ENCODE data around the gene TUBG1. TPM values are rescaled to one million over a fixed set of nuclear protein-coding genes. Genes with fewer than 3 reads are reported as not detected.

TUBG1 gene
- total RNA-seq, 1 donor from 2014 or later, result 12.1 TPM

DNA sequence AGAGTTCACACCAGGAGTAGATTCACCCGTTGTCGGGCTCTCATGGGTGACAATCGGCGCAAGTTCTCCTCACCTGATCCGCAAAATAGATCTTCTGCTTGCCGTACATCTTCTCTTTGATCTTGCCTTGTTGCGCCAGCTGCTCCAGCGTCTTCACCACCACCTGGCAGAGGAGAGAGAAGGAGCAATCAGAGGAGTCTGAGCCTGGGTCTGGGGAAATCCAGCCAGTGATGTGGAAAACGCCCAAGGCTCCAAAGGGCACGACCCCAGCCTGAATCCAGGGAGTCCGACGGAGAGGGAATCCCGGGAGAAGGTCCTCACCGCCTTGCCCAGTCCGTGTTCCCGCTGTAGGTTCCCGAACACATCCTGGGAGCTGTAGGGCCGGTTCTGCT lies 32.3 kb upstream of the TUBG1 start:
- no peak for FAIRE-seq
- peaks cover 15% of the 10 kb centered on the region for H3K36me3 ChIP-seq (ENCODE audit: control insufficient read depth, insufficient read depth, low read length)

DNA sequence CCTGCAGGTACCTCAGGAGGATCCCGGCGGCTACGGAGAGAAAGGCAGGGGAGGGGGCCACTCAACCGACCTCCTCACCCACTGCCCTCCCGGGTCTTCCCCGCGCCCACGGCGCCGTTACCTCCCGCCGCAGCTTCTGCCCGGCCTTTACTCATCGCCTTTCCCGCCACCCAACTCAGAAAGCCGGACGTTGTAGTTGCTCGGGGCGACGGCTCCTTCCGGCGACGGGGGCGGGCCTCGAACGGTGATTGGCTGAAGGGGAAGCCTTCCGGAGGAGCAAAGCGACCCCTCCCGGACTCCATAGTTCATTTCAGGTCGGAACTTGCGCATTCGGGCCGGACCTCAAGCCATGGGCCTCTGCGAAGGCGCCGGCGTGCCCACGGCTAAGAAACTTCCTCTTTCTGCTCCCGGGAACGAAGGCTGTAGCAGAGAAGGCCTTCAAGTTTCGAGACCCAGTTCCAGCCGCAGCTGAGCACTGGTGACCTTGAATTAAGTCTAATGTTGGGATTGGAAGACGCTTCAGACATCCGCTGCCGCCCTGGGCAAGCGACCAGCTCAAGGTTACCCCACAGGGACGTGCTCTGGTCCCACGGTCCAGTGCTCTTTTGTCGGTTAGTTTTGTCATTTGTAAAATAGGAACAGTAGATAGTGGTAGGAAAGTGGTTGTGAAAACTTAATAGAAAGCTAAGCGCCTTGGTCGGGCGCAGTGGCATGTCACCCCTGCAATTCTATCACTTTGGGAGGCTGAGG lies 31.8 kb upstream of the TUBG1 start, which contains the start of gene PSMC3IP:
PSMC3IP (minus strand) TSS at position 198 of the 750 bp plus-strand sequence; CDS start at position 155, 43 bp downstream.
- H3K36me3 ChIP-seq (ENCODE audit: control insufficient read depth, insufficient read depth, low read length), result peaks cover 17% of the 10 kb centered on the region
- FAIRE-seq (no peak), DNase-seq (ENCODE audit: low read depth) (peak; percentile 88)
- H3K4me3 ChIP-seq (ENCODE audit: low read depth, low read length), result peak within 1 kb of the TSS; percentile 73
- no peaks in the 10 kb centered on the region for H3K27me3 ChIP-seq (ENCODE audit: control insufficient read depth, insufficient read depth, low read length)
- TF ChIP-seq, protein P1, sequence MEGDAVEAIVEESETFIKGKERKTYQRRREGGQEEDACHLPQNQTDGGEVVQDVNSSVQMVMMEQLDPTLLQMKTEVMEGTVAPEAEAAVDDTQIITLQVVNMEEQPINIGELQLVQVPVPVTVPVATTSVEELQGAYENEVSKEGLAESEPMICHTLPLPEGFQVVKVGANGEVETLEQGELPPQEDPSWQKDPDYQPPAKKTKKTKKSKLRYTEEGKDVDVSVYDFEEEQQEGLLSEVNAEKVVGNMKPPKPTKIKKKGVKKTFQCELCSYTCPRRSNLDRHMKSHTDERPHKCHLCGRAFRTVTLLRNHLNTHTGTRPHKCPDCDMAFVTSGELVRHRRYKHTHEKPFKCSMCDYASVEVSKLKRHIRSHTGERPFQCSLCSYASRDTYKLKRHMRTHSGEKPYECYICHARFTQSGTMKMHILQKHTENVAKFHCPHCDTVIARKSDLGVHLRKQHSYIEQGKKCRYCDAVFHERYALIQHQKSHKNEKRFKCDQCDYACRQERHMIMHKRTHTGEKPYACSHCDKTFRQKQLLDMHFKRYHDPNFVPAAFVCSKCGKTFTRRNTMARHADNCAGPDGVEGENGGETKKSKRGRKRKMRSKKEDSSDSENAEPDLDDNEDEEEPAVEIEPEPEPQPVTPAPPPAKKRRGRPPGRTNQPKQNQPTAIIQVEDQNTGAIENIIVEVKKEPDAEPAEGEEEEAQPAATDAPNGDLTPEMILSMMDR (IDR thresholded peaks at IDR 0.05; ENCODE audit: insufficient read depth, low read length, severe bottlenecking), result peak; percentile 65

More for the DNA sequence above, 32.3 kb upstream of the TUBG1 start:
- TF ChIP-seq, protein P1 (IDR thresholded peaks at IDR 0.05; ENCODE audit: insufficient read depth, low read length, severe bottlenecking), result no peak
- Histone ChIP-seq H3K4me3 (ENCODE audit: low read depth, low read length) (peak overlapping the region; percentile 73), H3K27me3 (ENCODE audit: control insufficient read depth, insufficient read depth, low read length) (no peaks in the 10 kb centered on the region)
- no peak for DNase-seq (ENCODE audit: low read depth)

DNA sequence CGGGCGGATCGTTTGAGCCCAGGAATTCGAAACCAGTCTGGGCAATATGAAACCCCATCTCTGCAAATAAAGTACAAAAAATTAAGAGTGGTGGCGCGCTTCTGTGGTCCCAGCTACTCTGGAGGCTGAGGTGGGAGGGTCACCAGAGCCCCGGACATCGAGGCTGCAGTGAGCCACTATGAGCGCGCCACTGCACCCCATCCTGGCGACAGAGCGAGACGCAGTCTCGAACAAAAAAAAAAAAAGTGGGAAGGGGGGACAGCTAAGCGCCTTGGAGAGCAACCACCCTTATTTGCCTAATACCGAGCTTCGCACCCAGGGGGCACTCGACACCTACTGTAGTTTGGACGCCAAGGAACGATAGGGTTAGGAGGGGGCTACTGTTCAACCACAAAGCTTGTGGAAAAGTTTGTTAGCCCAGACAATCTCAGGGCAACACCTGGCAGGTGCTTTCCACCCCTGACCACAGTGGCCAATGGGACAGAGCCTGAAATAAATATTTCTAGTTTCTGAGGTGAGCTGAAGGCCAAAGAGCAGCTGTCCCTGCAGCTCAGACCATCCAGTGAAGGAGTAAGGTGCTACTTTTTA lies 31.1 kb upstream of the TUBG1 start:
- DNase-seq (ENCODE audit: low read depth) (peak; percentile 59), FAIRE-seq (no peak)
- peaks cover 15% of the 10 kb centered on the region for H3K36me3 ChIP-seq (ENCODE audit: control insufficient read depth, insufficient read depth, low read length)

DNA sequence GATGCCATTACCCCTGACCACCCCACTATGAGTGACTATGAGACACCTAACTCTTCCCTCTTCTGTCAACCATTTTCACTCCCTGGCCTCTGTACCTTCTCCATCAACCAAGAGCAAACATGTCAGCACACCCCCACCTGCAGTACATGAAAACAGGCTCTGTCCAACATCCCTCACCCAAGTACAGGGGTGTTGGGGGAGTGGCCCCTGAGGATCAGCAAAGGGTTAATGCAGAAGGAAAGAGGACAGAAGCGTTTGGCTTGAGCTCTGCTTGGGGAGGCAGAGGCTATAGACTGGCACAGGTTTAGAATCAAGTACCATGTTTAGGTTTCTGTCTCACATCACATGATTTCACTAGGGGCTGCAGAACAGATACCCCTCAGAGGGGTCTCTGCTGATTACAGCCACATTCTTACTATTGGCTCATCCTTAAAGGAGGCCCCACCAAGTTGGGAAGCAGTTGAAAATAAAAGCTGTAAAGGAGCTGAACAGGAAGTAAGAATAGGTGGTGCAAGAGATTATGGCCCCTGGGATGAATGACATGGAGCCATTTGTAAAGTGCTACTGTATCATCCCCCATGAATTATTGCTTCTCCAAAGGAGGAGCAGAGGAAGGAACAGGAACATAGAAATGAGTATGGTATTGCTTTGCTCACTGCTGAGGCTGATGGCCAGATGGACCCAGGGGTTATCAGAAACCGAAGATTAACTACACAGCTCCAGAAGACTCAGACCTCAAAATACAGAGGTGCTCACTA lies 29.5 kb upstream of the TUBG1 start:
- no peak for FAIRE-seq
- peaks cover 16% of the 10 kb centered on the region for H3K36me3 ChIP-seq (ENCODE audit: control insufficient read depth, insufficient read depth, low read length)

More for the DNA sequence above, 31.1 kb upstream of the TUBG1 start:
- Histone ChIP-seq H3K4me3 (ENCODE audit: low read depth, low read length) (peak overlapping the region; percentile 73), H3K27me3 (ENCODE audit: control insufficient read depth, insufficient read depth, low read length) (no peaks in the 10 kb centered on the region)
- TF ChIP-seq, protein P1 (IDR thresholded peaks at IDR 0.05; ENCODE audit: insufficient read depth, low read length, severe bottlenecking), result peak; percentile 81

DNA sequence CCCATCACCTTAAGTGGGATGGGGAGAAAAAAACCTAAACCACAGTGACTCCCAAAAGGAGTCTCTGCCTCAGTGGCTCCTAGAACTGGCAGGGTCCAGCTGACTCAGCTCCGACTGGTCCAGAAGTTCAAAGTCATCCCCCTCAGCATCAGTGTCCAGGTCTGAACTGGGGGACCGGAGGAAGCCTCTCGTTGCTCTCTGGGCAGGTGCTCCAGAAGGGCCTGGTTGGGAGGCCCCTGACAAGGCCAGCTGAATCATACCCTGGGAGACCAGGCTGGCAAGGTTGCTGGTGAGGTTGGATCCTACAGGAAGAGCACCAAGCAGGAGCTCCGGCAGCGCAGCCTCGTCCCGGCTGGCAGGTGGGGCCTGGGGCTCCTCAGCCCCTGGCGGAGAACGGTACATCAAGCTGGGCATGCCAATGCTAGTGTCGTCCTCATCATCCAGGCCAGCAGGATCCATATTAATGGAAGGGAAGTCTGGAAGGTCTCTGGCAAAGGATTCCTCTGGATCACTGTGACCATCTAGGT lies 27.7 kb upstream of the TUBG1 start:
- H3K27me3 ChIP-seq (ENCODE audit: control insufficient read depth, insufficient read depth, low read length), result no peaks in the 10 kb centered on the region
- DNase-seq (ENCODE audit: low read depth) (no peak), FAIRE-seq (no peak)
- no peak overlapping the region for H3K4me3 ChIP-seq (ENCODE audit: low read depth, low read length)
- TF ChIP-seq, protein P1 (IDR thresholded peaks at IDR 0.05; ENCODE audit: insufficient read depth, low read length, severe bottlenecking), result no peak
- peaks cover 18% of the 10 kb centered on the region for H3K36me3 ChIP-seq (ENCODE audit: control insufficient read depth, insufficient read depth, low read length)

More for the DNA sequence above, 29.5 kb upstream of the TUBG1 start:
- Histone ChIP-seq H3K27me3 (ENCODE audit: control insufficient read depth, insufficient read depth, low read length) (no peaks in the 10 kb centered on the region), H3K4me3 (ENCODE audit: low read depth, low read length) (no peak overlapping the region)
- TF ChIP-seq, protein P1 (IDR thresholded peaks at IDR 0.05; ENCODE audit: insufficient read depth, low read length, severe bottlenecking), result no peak
- DNase-seq (ENCODE audit: low read depth), result no peak

All from bronchial epithelial cell (primary cell).